Stimulated activated CD4-positive, alpha-beta T cell treated with anti-CD3 and anti-CD28 coated beads, Interleukin-15, amount 100 ng/mL, for 1 hour (primary cell): ENCODE measurements around the gene ODAD3.

ENCODE experiments used
- DNase-seq, 2 donors: peaks; one replicate each; pipeline ENCODE4 v3.0.0-alpha.2; 2020; ENCODE audit warnings: low read depth in 1 of 2, low spot score in 1 of 2

Gene ODAD3

DNA sequence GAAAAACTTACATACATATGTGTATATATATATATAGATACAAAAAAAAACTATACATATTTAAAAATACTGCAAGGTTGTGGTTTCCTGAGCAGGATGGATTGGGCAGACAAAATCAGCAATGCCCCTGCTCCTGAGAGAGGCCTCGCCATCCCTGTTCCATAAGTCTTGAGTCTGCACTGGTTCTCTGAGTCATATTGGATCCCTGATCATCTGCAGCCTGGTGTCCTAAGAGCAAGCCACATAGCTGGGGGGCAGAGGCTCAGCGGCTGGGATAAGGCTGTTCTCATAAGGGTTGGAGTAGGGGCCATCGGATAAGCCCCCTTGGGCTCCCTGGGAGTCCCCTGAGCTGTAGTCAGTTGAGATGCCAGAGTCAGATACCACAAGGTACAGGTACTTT lies 57.2 kb downstream of the ODAD3 start:
- DNase-seq: no peak

DNA sequence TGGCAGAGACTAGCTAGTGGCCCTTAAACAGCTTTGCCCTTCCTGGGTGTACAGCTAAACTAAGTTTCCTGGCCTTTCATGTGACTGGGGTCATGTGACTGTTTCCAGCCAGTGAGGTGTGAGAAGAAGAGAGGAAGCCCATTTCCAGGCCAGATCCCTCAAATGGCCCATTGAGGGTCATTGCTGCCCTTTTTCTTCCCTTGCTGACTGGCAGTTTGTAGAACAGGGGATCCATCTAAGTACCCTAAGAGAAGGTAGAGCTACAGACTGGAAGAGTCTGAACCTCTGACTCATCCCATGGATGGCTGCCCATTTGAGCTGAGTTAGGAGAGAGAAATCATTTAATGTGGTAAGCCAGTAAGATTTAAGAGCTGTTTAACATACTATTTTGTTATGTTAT lies 57.7 kb downstream of the ODAD3 start:
- no peak for DNase-seq

DNA sequence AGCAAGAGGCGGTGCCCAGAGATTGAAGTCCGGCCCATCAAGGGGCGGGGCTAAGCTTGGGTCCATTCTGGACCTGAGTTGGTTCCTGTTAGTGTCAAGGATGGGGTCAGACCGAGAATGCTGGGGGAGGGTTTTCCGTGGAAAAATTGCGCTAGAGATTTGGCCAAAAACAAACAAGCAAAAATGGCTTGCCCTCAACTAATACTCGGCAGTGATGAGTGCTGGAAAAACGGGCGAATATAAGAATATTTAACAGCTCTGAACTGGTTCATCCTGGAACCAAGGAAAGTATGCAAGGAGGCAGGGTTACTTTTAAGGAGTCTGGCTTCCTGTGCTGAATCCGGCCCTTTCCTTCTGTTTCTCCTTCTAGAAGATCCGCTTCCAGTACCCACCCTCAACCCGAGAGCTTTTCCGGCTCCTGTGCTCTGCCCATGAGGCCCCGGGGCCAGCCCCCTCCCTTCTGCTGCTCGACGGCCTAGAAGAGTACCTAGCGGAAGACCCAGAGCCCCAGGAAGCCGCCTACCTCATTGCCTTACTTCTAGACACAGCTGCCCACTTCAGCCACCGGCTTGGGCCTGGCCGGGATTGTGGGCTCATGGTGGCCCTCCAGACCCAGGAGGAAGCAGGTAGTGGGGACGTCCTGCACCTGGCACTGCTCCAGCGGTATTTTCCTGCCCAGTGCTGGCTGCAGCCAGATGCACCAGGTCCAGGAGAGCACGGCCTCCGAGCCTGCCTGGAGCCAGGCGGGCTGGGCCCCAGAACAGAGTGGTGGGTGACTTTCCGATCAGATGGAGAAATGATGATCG lies 59.6 kb downstream of the ODAD3 start:
- peak; percentile 49 to 52 for DNase-seq

- DNase-seq: peak; percentile 91 to 92
These were observed 60.3 kb downstream of the ODAD3 start, which contains the start of gene SWSAP1 for GRCh38 chr19:11374433-11375142. SWSAP1 (plus strand) TSS chr19:11374666; CDS start chr19:11374681, 15 bp downstream.

DNA sequence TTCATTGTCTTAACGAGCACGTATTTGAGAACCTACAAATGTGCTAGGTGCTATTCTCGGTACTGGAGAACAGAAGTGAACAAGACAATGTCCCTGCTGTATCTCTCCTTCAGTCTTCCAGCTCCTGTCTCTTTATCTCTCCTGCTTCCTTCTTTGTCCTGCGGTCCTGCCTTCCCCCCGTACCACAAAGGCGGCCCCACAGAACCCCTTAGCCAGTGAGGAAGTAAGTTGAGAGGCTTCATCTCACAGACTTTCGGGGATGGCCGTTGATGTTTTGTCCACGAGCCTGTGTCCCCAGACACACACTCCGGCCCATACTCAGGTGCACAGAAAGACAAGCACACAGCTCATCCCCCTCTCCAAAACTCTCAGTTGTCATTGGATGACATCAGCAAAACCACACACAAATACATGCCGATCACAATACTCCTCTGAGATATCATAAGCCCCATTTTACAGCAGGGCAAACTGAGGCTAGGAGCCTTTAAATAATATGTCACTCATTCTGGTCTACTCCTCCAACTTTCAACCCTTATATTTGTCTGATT lies 61.0 kb downstream of the ODAD3 start:
- no peak for DNase-seq

DNA sequence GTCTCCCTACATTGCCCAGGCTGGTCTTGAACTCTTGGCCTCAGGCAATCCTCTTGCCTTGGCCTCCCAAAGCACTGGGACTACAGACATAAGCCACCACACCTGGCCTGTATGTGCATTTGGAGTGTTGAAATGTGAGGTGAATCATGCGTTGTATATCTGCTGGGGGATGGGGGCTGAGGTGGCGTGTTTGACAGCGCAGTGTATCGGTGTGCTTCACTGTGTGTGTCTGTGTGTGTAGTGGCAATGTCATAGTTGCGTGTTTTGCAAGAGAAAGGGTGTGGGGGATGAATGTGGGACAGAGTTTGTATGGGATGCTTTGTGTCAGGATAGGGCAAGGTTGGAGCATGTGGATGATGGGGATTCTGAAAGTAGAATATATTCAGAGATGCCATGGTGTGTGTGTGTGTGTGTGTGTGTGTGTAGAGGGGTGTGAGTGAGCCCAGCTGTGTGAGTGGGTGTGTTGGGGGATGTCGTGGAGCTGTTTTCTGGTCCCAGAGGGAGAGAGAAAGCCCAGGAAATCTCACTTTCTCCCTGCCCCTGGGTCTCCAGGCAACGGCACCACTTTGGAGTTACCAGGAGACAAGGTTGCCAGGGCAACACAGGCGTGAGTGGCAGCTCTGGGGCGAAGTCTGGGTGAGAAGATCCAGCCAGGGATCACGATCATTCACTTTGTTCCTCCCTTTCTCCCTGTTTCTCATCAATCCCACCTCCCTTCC lies 61.6 kb downstream of the ODAD3 start:
- DNase-seq: no peak

- DNase-seq: no peak
These were observed 64.2 kb downstream of the ODAD3 start for GRCh38 chr19:11370744-11371143.
